ENCODE measurements around the gene OTOF.

DNA sequence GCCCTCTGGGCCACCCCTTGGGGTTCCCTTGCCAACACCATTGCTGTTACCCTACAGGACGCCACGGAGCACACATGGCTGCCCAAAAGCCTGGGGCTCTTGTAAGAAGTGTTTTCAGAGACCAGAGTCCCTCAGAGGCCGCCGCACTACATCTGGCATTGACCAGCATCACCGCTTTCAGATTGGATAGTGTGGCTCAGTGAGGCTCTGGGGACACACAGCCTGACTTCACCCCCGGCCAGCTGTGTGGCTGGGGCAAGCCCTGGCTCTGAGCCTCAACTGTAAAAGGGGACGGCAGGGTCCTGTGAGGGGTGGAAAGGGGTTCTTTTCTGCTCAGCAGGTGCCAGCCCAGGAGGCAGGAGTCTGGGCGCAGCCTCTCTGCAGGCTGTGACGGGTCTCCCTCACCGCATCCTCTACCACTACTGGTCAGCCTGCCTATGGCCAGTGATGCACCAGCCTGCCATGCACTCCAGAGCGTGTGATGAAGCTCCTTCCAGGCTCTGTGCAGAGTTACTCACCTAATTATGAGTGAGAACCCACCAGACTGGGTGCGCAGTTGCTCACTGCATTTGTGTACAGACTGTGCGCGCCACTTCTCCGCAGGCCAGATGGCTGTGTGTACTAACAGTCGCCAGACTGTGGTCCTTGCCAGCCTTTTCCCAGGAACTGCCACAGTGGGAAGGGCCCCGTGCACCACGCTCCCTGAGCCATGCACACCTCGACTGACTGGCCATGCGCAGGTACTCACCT lies 10.7 kb upstream of the OTOF start:
- TF ChIP-seq, protein P1, sequence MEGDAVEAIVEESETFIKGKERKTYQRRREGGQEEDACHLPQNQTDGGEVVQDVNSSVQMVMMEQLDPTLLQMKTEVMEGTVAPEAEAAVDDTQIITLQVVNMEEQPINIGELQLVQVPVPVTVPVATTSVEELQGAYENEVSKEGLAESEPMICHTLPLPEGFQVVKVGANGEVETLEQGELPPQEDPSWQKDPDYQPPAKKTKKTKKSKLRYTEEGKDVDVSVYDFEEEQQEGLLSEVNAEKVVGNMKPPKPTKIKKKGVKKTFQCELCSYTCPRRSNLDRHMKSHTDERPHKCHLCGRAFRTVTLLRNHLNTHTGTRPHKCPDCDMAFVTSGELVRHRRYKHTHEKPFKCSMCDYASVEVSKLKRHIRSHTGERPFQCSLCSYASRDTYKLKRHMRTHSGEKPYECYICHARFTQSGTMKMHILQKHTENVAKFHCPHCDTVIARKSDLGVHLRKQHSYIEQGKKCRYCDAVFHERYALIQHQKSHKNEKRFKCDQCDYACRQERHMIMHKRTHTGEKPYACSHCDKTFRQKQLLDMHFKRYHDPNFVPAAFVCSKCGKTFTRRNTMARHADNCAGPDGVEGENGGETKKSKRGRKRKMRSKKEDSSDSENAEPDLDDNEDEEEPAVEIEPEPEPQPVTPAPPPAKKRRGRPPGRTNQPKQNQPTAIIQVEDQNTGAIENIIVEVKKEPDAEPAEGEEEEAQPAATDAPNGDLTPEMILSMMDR (conservative IDR thresholded peaks at IDR 0.05), result no peak
- TF ChIP-seq ZFX (IDR thresholded peaks at IDR 0.05), result no peak

Measured in C4-2B (cell line).